PFSK-1 (cell line): ENCODE data around the gene IFITM2.

Source experiments
- FOXP2 ChIP-seq: optimal IDR thresholded peaks from 2 replicates; pipeline ENCODE3; 2011; ENCODE audit warnings: borderline replicate concordance, control low read depth, inconsistent platforms; ENCODE audit not compliant: insufficient read depth; ENCODE audit errors: extremely low read length, extremely low read depth
- POLR2AphosphoS5 ChIP-seq: IDR thresholded peaks from 2 replicates; pipeline ENCODE4 v1.6.1; 2012; ENCODE audit warnings: low read depth, mild to moderate bottlenecking, control low read depth, low read length, moderate library complexity
- TAF1 ChIP-seq: IDR thresholded peaks from 2 replicates; pipeline ENCODE4 v1.6.1; 2012; ENCODE audit warnings: low read length, control low read depth, borderline replicate concordance; ENCODE audit not compliant: insufficient read depth

DNA sequence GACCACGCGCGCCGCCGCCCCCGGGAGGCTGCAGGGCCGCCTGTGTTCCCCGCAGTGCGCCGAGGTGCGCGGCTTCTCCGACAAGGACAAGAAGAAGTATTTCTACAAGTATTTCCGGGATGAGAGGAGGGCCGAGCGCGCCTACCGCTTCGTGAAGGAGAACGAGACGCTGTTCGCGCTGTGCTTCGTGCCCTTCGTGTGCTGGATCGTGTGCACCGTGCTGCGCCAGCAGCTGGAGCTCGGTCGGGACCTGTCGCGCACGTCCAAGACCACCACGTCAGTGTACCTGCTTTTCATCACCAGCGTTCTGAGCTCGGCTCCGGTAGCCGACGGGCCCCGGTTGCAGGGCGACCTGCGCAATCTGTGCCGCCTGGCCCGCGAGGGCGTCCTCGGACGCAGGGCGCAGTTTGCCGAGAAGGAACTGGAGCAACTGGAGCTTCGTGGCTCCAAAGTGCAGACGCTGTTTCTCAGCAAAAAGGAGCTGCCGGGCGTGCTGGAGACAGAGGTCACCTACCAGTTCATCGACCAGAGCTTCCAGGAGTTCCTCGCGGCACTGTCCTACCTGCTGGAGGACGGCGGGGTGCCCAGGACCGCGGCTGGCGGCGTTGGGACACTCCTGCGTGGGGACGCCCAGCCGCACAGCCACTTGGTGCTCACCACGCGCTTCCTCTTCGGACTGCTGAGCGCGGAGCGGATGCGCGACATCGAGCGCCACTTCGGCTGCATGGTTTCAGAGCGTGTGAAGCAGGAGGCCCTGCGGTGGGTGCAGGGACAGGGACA is 26.7 kb upstream of the IFITM2 start:
- TF ChIP-seq TAF1 (no peak), POLR2AphosphoS5 (no peak), FOXP2 (no peak)
